ENCODE data around the gene TLCD5.

DNA sequence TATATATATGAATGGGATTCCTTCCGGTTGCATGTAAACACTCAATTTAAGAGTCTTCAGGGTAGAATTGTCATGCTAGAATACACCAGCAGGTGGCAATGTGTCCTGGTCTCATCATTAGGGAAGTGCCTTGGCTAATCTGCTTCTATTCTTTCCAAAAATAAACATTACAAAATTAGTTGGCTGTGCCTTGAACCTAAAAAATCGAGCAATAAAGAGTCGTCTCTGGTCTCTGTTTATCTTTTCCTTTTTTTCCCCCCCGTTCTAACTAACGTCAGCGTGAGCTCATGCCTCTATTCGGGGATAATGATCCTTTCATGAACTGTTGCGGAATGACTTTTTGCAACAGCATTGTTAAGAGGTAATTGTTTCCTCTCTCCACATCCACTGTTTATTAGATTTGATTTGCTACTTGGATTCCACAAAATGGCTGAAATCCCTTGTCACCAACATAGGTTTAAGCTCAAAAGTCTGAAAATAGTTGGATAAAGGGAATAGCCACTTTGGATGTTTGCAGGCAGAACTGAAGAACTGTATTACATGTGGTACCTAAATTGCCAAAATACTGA lies 9.9 kb downstream of the TLCD5 start:
- TF ChIP-seq EZH2 (IDR thresholded peaks at IDR 0.05; ENCODE audit: low read length, missing control alignments): no peak
- TF ChIP-seq, protein P1, sequence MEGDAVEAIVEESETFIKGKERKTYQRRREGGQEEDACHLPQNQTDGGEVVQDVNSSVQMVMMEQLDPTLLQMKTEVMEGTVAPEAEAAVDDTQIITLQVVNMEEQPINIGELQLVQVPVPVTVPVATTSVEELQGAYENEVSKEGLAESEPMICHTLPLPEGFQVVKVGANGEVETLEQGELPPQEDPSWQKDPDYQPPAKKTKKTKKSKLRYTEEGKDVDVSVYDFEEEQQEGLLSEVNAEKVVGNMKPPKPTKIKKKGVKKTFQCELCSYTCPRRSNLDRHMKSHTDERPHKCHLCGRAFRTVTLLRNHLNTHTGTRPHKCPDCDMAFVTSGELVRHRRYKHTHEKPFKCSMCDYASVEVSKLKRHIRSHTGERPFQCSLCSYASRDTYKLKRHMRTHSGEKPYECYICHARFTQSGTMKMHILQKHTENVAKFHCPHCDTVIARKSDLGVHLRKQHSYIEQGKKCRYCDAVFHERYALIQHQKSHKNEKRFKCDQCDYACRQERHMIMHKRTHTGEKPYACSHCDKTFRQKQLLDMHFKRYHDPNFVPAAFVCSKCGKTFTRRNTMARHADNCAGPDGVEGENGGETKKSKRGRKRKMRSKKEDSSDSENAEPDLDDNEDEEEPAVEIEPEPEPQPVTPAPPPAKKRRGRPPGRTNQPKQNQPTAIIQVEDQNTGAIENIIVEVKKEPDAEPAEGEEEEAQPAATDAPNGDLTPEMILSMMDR (conservative IDR thresholded peaks at IDR 0.05 in 1 of 2, IDR thresholded peaks at IDR 0.05 in 1 of 2; ENCODE audit: low read depth in 1 of 2, low read length in 2 of 2): peak; percentile 63 to 73
